ENCODE results near the gene CLDND2.
A peak's percentile ranks its signal among the peaks of the same experiment; 100 is the strongest.

CLDND2 gene

DNA sequence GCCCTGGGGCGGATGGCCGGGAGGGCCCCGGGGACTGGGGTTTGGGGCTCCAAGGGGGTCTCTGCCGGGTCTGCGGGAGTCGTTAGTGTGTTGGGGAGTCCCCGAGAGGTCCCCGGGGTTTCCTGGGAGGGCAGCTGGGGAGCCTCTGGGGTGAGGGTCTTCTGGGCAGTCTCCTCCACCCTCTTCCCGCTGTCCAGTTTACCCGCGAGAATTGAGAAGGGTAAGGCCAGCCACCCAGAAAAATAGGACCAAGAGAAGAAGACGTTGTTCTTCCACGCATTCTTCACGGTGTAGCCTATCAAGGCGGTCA, 1.6 kb downstream of the CLDND2 start:
- DNase-seq (ENCODE audit: low spot score) = no peak
- Histone ChIP-seq H3K36me3 (ENCODE audit: low read depth) (no peaks in the 10 kb centered on the region), H3K4me3 (ENCODE audit: severe bottlenecking) (peak overlapping the region; percentile 52), H3K27ac (ENCODE audit: poor library complexity, severe bottlenecking) (peak overlapping the region; percentile 76), H3K27me3 (ENCODE audit: insufficient read depth, poor library complexity, severe bottlenecking) (no peaks in the 10 kb centered on the region), H3K9me3 (ENCODE audit: severe bottlenecking) (no peaks in the 10 kb centered on the region), H3K4me1 (ENCODE audit: insufficient read depth, poor library complexity, severe bottlenecking) (peaks cover 17% of the 10 kb centered on the region)
- no peak for ATAC-seq (ENCODE audit: low read depth)
- TF ChIP-seq, protein P1, sequence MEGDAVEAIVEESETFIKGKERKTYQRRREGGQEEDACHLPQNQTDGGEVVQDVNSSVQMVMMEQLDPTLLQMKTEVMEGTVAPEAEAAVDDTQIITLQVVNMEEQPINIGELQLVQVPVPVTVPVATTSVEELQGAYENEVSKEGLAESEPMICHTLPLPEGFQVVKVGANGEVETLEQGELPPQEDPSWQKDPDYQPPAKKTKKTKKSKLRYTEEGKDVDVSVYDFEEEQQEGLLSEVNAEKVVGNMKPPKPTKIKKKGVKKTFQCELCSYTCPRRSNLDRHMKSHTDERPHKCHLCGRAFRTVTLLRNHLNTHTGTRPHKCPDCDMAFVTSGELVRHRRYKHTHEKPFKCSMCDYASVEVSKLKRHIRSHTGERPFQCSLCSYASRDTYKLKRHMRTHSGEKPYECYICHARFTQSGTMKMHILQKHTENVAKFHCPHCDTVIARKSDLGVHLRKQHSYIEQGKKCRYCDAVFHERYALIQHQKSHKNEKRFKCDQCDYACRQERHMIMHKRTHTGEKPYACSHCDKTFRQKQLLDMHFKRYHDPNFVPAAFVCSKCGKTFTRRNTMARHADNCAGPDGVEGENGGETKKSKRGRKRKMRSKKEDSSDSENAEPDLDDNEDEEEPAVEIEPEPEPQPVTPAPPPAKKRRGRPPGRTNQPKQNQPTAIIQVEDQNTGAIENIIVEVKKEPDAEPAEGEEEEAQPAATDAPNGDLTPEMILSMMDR (IDR thresholded peaks at IDR 0.05; ENCODE audit: poor library complexity, severe bottlenecking) = no peak

DNA sequence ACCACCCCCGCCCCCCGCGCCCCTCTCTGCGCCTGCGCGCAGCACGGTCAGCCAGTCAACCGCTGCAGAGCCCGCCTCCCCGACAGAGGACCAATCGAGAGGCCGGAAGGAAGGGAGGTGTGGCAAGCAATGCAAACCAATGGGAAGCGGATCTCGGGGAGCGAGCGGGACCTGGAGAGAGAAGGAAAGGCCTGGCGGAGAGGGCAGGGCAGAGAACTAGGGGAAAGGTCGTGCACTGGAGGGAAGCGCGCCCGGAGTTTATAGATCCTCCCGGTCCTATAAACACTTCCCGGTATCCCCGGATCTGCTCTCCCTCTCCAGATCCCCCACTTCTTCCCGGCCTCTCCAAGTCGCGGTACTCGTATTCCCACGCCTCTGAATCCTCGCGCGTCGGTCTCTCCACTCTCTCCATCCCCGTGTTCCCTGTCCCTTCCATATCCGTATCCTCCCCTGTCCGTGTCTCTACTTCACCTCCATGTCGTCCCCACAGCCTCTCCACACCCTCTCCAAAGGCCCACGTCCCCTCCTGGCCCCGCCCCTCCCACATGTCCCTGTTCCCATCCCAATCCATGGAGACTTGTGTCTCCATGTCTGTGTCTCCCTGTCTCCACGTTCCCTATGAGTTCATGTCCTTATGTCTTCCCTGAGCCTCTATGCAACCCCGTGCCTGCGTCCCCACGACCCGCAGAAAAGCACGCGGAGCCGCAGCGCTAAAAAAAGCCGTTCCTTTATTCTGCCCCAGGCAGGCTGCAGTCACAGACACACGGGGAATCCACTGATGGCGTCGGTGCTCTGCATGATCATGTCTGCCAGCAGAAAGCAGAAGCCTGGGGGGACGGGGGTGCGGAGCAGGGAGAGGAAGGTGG, 2.2 kb downstream of the CLDND2 start:
- Histone ChIP-seq H3K36me3 (ENCODE audit: low read depth) (no peaks in the 10 kb centered on the region), H3K27ac (ENCODE audit: poor library complexity, severe bottlenecking) (peak overlapping the region; percentile 76), H3K4me1 (ENCODE audit: insufficient read depth, poor library complexity, severe bottlenecking) (peaks cover 17% of the 10 kb centered on the region), H3K27me3 (ENCODE audit: insufficient read depth, poor library complexity, severe bottlenecking) (no peaks in the 10 kb centered on the region), H3K9me3 (ENCODE audit: severe bottlenecking) (no peaks in the 10 kb centered on the region), H3K4me3 (ENCODE audit: severe bottlenecking) (peak overlapping the region; percentile 52)
- ATAC-seq (ENCODE audit: low read depth) (peak; percentile 78), DNase-seq (ENCODE audit: low spot score) (peak; percentile 99)
- TF ChIP-seq, protein P1 (IDR thresholded peaks at IDR 0.05; ENCODE audit: poor library complexity, severe bottlenecking) = no peak

DNA sequence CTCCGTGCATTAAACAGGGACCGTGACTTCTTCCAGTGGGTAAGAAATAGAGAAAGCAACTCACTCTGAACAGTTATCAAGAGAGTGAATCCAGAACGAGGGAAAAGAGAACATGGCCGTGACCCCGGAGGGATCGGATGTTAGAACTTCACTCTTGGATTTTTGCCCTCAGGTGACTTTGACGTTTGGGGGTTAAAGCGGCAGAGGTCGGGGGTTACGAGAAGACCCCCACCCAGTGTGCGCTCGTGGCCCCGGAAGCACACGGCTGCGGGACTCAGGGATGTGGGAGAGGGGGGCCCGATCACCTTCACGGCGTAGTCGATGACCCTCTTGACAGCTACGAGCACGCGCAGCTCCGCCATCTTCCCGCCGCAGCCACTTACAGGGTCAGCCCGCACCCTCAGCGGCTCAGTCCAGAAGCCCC, 2.8 kb downstream of the CLDND2 start, which contains the start of gene ETFB:
Gene ETFB (minus strand): TSS at position 424 of the 424 bp plus-strand sequence. CDS start 62 bp downstream, at position 362.
- H3K4me3 ChIP-seq (ENCODE audit: severe bottlenecking) = peak within 1 kb of the TSS; percentile 52
- no peak for ATAC-seq (ENCODE audit: low read depth)

DNA sequence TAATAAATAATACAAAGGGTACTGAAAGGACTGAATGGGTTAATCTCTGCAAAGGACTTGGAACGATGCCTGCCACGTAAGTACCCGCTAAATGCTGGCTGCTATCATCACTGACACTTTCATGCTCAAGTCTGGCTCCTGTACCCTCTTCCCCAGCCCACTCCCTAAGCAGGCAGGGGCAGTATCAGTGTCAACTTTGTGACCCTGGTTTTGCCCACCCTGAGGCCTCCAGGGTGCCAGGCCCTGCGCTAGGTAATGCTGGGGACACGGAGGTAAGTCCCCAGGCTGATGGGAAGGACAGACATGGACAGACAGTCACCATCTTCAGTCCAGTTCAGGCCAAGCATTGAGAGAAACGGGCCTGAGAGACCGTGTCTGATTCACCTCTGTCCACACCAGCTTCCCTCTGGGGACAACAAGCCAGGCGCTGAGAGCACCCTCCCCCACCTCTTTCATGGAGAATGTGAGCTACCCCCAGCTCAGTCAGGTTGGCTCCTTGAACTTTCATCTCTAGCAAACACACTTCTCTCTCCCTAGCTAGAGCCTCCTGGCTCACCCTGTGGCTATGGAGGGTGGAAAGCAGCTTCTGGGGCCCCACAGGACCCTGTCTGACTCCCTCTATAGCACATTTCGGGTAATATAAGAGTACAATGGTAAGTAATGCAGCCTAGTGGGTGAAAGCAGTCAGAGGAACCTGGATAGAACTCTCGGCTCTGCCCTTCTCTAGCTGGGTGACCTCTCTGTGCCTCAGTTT, 3.4 kb downstream of the CLDND2 start:
- Histone ChIP-seq H3K27ac (ENCODE audit: poor library complexity, severe bottlenecking) (peak overlapping the region; percentile 76), H3K4me3 (ENCODE audit: severe bottlenecking) (peak overlapping the region; percentile 52), H3K9me3 (ENCODE audit: severe bottlenecking) (no peaks in the 10 kb centered on the region), H3K27me3 (ENCODE audit: insufficient read depth, poor library complexity, severe bottlenecking) (no peaks in the 10 kb centered on the region), H3K36me3 (ENCODE audit: low read depth) (no peaks in the 10 kb centered on the region), H3K4me1 (ENCODE audit: insufficient read depth, poor library complexity, severe bottlenecking) (peaks cover 17% of the 10 kb centered on the region)
- DNase-seq (ENCODE audit: low spot score) (no peak), ATAC-seq (ENCODE audit: low read depth) (no peak)
- TF ChIP-seq, protein P1 (IDR thresholded peaks at IDR 0.05; ENCODE audit: poor library complexity, severe bottlenecking) = no peak

More for the DNA sequence above, 2.8 kb downstream of the CLDND2 start, which contains the start of gene ETFB:
- Histone ChIP-seq H3K36me3 (ENCODE audit: low read depth) (no peaks in the 10 kb centered on the region), H3K27ac (ENCODE audit: poor library complexity, severe bottlenecking) (peak within 1 kb of the TSS; percentile 76), H3K27me3 (ENCODE audit: insufficient read depth, poor library complexity, severe bottlenecking) (no peaks in the 10 kb centered on the region), H3K4me1 (ENCODE audit: insufficient read depth, poor library complexity, severe bottlenecking) (peaks cover 17% of the 10 kb centered on the region), H3K9me3 (ENCODE audit: severe bottlenecking) (no peaks in the 10 kb centered on the region)
- no peak for DNase-seq (ENCODE audit: low spot score)
- TF ChIP-seq, protein P1 (IDR thresholded peaks at IDR 0.05; ENCODE audit: poor library complexity, severe bottlenecking) = no peak
